Measurements from ENCODE around the gene NHSL2. TPM values are rescaled to one million over a fixed set of nuclear protein-coding genes. Genes with fewer than 3 reads are reported as not detected.

NHSL2 gene
- total RNA-seq, 2 experiments from 2014 or later, result 0.58 to 0.88 TPM

GRCh38 chrX:72102126-72102525, 191.5 kb downstream of the NHSL2 start:
- H3K4me3 Mint-ChIP-seq, result no peak overlapping the region

DNA sequence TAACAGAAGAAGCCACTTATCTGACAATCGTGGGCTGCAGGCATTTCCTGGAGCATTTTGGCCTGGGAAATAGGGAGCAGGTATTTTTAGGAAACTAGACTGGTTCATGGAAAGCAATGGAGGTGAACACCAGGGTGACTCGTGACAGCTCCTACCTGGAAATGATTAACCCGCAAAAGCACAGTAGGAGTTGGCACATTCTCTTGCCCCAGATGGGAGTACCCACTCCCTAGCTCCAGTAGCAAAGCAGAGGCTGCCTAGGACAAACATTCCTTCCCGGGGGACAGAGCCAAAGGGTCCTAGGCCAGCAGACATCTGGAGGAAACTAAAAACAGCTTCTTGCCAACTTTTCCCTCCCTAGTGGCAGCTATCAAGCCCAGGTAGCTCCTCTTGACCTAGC, 192.1 kb downstream of the NHSL2 start:
- DNase-seq, result no peak
- H3K36me3 Mint-ChIP-seq (ENCODE audit: low read depth), result no peaks in the 10 kb centered on the region
- peaks cover 54% of the 10 kb centered on the region for H3K4me1 Mint-ChIP-seq (ENCODE audit: low read depth)

More at GRCh38 chrX:72102126-72102525, 191.5 kb downstream of the NHSL2 start:
- H3K27ac Mint-ChIP-seq, result no peak overlapping the region
- ATAC-seq (no peak), DNase-seq (no peak)
- H3K36me3 Mint-ChIP-seq (ENCODE audit: low read depth), result no peaks in the 10 kb centered on the region
- intact Hi-C loops (cut with micrococcal nuclease), result loop anchor here (10.0 kb wide), 1 partner anchor 63 kb away; no protein-coding TSS in a partner anchor
- H3K4me1 Mint-ChIP-seq (ENCODE audit: low read depth), result peaks cover 48% of the 10 kb centered on the region
- no peak for TF ChIP-seq CTCF (IDR thresholded peaks at IDR 0.05)
- POLR2A ChIA-PET, result interaction anchor here (1.1 kb wide), 1 partner anchor 81 kb away, joined by 4 read pairs; no protein-coding TSS in a partner anchor
- no peaks in the 10 kb centered on the region for H3K9me3 Mint-ChIP-seq
- CTCF ChIA-PET, result no interaction called here
- peaks cover 34% of the 10 kb centered on the region for H3K27me3 Mint-ChIP-seq

DNA sequence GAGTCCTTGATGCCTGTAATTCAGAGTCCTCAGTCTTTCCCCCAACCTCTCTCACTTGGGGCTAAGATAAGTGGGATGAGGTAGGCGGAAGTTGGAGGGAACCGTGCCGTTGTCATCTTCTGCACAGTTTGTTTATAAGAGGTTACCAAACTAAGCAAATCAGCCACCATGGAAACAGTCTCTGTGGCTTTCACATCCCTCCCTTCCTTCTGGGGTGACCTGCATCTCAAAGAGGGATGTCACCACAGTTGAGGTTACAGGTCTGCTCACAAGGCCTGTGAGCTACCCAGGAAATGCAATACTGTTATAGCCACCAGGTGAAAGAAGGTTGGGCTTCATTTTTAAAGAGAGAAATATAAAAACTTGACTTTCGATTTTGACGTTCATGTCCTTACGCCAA, 194.8 kb downstream of the NHSL2 start:
- Mint-ChIP-seq H3K27ac (no peak overlapping the region), H3K4me3 (no peak overlapping the region), H3K4me1 (ENCODE audit: low read depth) (peaks cover 46% of the 10 kb centered on the region), H3K36me3 (ENCODE audit: low read depth) (no peaks in the 10 kb centered on the region), H3K27me3 (peaks cover 28% of the 10 kb centered on the region), H3K9me3 (no peaks in the 10 kb centered on the region)
- ChIA-PET CTCF (interaction anchor here (0.7 to 1.7 kb wide), 5 partner anchors 11 to 84 kb away, joined by 3 to 6 read pairs (median 3); no protein-coding TSS in a partner anchor), POLR2A (interaction anchor here (0.7 kb wide), 1 partner anchor 11 kb away, joined by 3 read pairs; no protein-coding TSS in a partner anchor)
- intact Hi-C loops (cut with micrococcal nuclease), result loop anchor here (10.0 kb wide), 1 partner anchor 59 kb away; no protein-coding TSS in a partner anchor
- no peak for TF ChIP-seq CTCF (IDR thresholded peaks at IDR 0.05)
- peak; percentile 69 for ATAC-seq
- DNase-seq, result peak; percentile 68

More for the DNA sequence above, 192.1 kb downstream of the NHSL2 start:
- no peak for ATAC-seq
- POLR2A ChIA-PET, result no interaction called here
- Mint-ChIP-seq H3K9me3 (no peaks in the 10 kb centered on the region), H3K4me3 (no peak overlapping the region), H3K27ac (no peak overlapping the region), H3K27me3 (peaks cover 36% of the 10 kb centered on the region)
- no peak for TF ChIP-seq CTCF (IDR thresholded peaks at IDR 0.05)
- CTCF ChIA-PET, result no interaction called here
- intact Hi-C loops (cut with micrococcal nuclease), result loop anchor here (10.0 kb wide), 1 partner anchor 62 kb away; no protein-coding TSS in a partner anchor

- Mint-ChIP-seq H3K27me3 (peaks cover 24% of the 10 kb centered on the region), H3K9me3 (no peaks in the 10 kb centered on the region), H3K4me1 (ENCODE audit: low read depth) (peaks cover 28% of the 10 kb centered on the region), H3K4me3 (no peak overlapping the region), H3K36me3 (ENCODE audit: low read depth) (no peaks in the 10 kb centered on the region), H3K27ac (no peak overlapping the region)
- DNase-seq (peak; percentile 18), ATAC-seq (peak; percentile 23)
- no peak for TF ChIP-seq CTCF (IDR thresholded peaks at IDR 0.05)
- intact Hi-C loops (cut with micrococcal nuclease), result loop anchor here (10.0 kb wide), 1 partner anchor 57 kb away; no protein-coding TSS in a partner anchor
- ChIA-PET CTCF (no interaction called here), POLR2A (no interaction called here)
These were observed 196.7 kb downstream of the NHSL2 start for GRCh38 chrX:72107320-72107719.

GRCh38 chrX:72107841-72108595, 197.4 kb downstream of the NHSL2 start:
- intact Hi-C loops (cut with micrococcal nuclease), result loop anchor here (10.0 kb wide), 1 partner anchor 57 kb away; no protein-coding TSS in a partner anchor
- DNase-seq, result no peak
- POLR2A ChIA-PET, result no interaction called here
- no peaks in the 10 kb centered on the region for H3K9me3 Mint-ChIP-seq
- no peak for ATAC-seq
- H3K4me1 Mint-ChIP-seq (ENCODE audit: low read depth), result peaks cover 26% of the 10 kb centered on the region
- no peak overlapping the region for H3K27ac Mint-ChIP-seq
- H3K36me3 Mint-ChIP-seq (ENCODE audit: low read depth), result no peaks in the 10 kb centered on the region
- CTCF ChIA-PET, result no interaction called here
- peaks cover 22% of the 10 kb centered on the region for H3K27me3 Mint-ChIP-seq
- H3K4me3 Mint-ChIP-seq, result no peak overlapping the region
- no peak for TF ChIP-seq CTCF (IDR thresholded peaks at IDR 0.05)
